A549 (cell line): ENCODE data around the gene ESR1. TPM values are rescaled to one million over a fixed set of nuclear protein-coding genes. Genes with fewer than 3 reads are reported as not detected.

ENCODE experiments used
- ATAC-seq, 2 experiments: fragments of 200-7000 bp in 1 of 2; fragments of >200 bp in 1 of 2; cut with Nextera tagmentation in 1 of 2; cut with Tn5 transposase in 1 of 2; 3 replicates each; pipeline versions ENCODE4 v1.8.0 to v1.9.1; 2018 to 2020; ENCODE audit warnings: mild to moderate bottlenecking in 1 of 2, moderate library complexity in 1 of 2
- CTCF ChIA-PET: fragments of 300-600 bp; sonication (Branson Sonifier 250); formaldehyde crosslinking; extraction: SDS; loops from one replicate; lab custom pipeline; 2021; ENCODE audit warnings: antibody characterized with exemption, inconsistent platforms; lab: Yijun Ruan, JAX
- POLR2A ChIA-PET: fragments of 350-600 bp; formaldehyde crosslinking; extraction: SDS; loops from one replicate; lab custom pipeline; 2021; ENCODE audit warnings: antibody characterized with exemption, inconsistent platforms; lab: Yijun Ruan, JAX
- DNase-seq, 2 experiments: peaks; one replicate each; pipeline versions ENCODE4 v3.0.0 to v3.0.0-alpha.2; 2011 to 2016; ENCODE audit warnings: low read depth in 1 of 2, low spot score in 1 of 2
- FAIRE-seq: peaks from 2 replicates; lab custom pipeline; 2011; peaks lifted over from hg19 to GRCh38; lab: Jason Lieb, UNC
- H3K27ac ChIP-seq, 2 experiments: fragments of >200 bp; sonication (Bioruptor Twin); formaldehyde crosslinking; 3 replicates each; pipeline ENCODE4 v1.5.1; 2016 to 2017
- H3K4me1 ChIP-seq: fragments of >200 bp; sonication (Bioruptor Twin); formaldehyde crosslinking; 3 replicates; pipeline ENCODE4 v1.6.1; 2016
- H3K4me2 ChIP-seq: fragments of >200 bp; sonication (Bioruptor Twin); formaldehyde crosslinking; 3 replicates; pipeline ENCODE4 v1.6.1; 2016
- H3K4me3 ChIP-seq: fragments of >200 bp; sonication (Bioruptor Twin); formaldehyde crosslinking; 3 replicates; pipeline ENCODE4 v1.5.1; 2016
- H3K9me3 ChIP-seq: fragments of >200 bp; sonication (Bioruptor Twin); formaldehyde crosslinking; 3 replicates; pipeline ENCODE4 v1.6.1; 2016
- CBX2 ChIP-seq: fragments of 200-600 bp; sonication (generic); IDR thresholded peaks from 2 replicates; pipeline ENCODE4 v1.6.1; 2016; ENCODE audit warnings: low read depth, mild to moderate bottlenecking, borderline replicate concordance
- CEBPB ChIP-seq, 2 experiments: fragments of >200 bp in 1 of 2; sonication (Bioruptor Twin) in 1 of 2; formaldehyde crosslinking in 1 of 2; IDR thresholded peaks; 2 replicates each; pipeline ENCODE4 v1.6.1; 2012 to 2016
- CHD2 ChIP-seq: fragments of 150-350 bp; IDR thresholded peaks from 2 replicates; pipeline ENCODE4 v1.6.1; 2014; ENCODE audit warnings: low read length; ENCODE audit not compliant: partially characterized antibody
- EHF ChIP-seq: fragments of 250-450 bp; sonication (Bioruptor Pico); IDR thresholded peaks from 2 replicates; pipeline ENCODE4 v1.5.0; 2020; ENCODE audit warnings: mild to moderate bottlenecking
- EHMT2 ChIP-seq: fragments of 200-600 bp; sonication (generic); IDR thresholded peaks from 2 replicates; pipeline ENCODE4 v1.6.1; 2016; ENCODE audit warnings: antibody characterized with exemption, low read depth, mild to moderate bottlenecking, moderate library complexity
- EP300 ChIP-seq, 2 experiments: fragments of >200 bp; sonication (Bioruptor Twin); formaldehyde crosslinking; IDR thresholded peaks; 2 replicates in 1 of 2; 3 replicates in 1 of 2; pipeline ENCODE4 v1.6.1; 2016 to 2017
- ESRRA ChIP-seq: fragments of 150-350 bp; IDR thresholded peaks from 2 replicates; pipeline ENCODE4 v1.6.1; 2014; ENCODE audit warnings: mild to moderate bottlenecking, low read length, borderline replicate concordance
- GATA3 ChIP-seq: IDR thresholded peaks from 2 replicates; pipeline ENCODE4 v1.6.1; 2012; ENCODE audit warnings: borderline replicate concordance
- HOXA7 ChIP-seq: fragments of 250-450 bp; sonication (Bioruptor Pico); IDR thresholded peaks from 2 replicates; pipeline ENCODE4 v1.5.0; 2020; ENCODE audit warnings: mild to moderate bottlenecking, moderate library complexity
- JUN ChIP-seq, 2 experiments: fragments of >200 bp; sonication (Bioruptor Twin); formaldehyde crosslinking; IDR thresholded peaks; 2 replicates in 1 of 2; 3 replicates in 1 of 2; pipeline ENCODE4 v1.6.1; 2016 to 2017
- KDM1A ChIP-seq: fragments of 200-600 bp; sonication (generic); IDR thresholded peaks from 2 replicates; pipeline ENCODE4 v1.6.1; 2016; ENCODE audit warnings: low read depth, mild to moderate bottlenecking
- KDM5A ChIP-seq: fragments of 200-600 bp; sonication (generic); IDR thresholded peaks from 2 replicates; pipeline ENCODE4 v1.6.1; 2016; ENCODE audit warnings: antibody characterized with exemption, mild to moderate bottlenecking
- MAFK ChIP-seq: fragments of 450-650 bp; IDR thresholded peaks from 2 replicates; pipeline ENCODE4 v1.6.1; 2014; ENCODE audit not compliant: partially characterized antibody
- NFE2L2 ChIP-seq: fragments of 150-350 bp; conservative IDR thresholded peaks from 2 replicates; pipeline ENCODE4 v1.6.1; 2014; ENCODE audit warnings: low read length
- PHF8 ChIP-seq: fragments of 200-600 bp; sonication (generic); IDR thresholded peaks from 2 replicates; pipeline ENCODE4 v1.6.1; 2016; ENCODE audit warnings: low read depth, mild to moderate bottlenecking, antibody characterized with exemption, moderate library complexity, borderline replicate concordance
- POLR2A ChIP-seq: IDR thresholded peaks from 2 replicates; pipeline ENCODE4 v1.6.1; 2012; ENCODE audit warnings: mild to moderate bottlenecking, low read length
- RAD21 ChIP-seq, 2 experiments: fragments of >200 bp in 1 of 2; sonication (Bioruptor Twin) in 1 of 2; formaldehyde crosslinking in 1 of 2; IDR thresholded peaks in 1 of 2; conservative IDR thresholded peaks in 1 of 2; 2 replicates in 1 of 2; 3 replicates in 1 of 2; pipeline ENCODE4 v1.6.1; 2012 to 2018; ENCODE audit warnings: inconsistent platforms in 1 of 2
- RCOR1 ChIP-seq: fragments of 150-350 bp; IDR thresholded peaks from 2 replicates; pipeline ENCODE4 v1.6.1; 2014; ENCODE audit warnings: antibody characterized with exemption, low read length, low read depth
- TP53 ChIP-seq: fragments of 250-450 bp; sonication (Bioruptor Pico); IDR thresholded peaks from 2 replicates; pipeline ENCODE4 v1.5.0; 2021; ENCODE audit warnings: mild to moderate bottlenecking, moderate library complexity
- ZC3H11A ChIP-seq: fragments of 450-650 bp; IDR thresholded peaks from 2 replicates; pipeline ENCODE4 v1.6.1; 2014; ENCODE audit warnings: antibody characterized with exemption, mild to moderate bottlenecking
- ZNF302 ChIP-seq: fragments of 250-450 bp; sonication (Bioruptor Pico); IDR thresholded peaks from 2 replicates; pipeline ENCODE4 v1.9.0; 2021; ENCODE audit warnings: inconsistent platforms, mild to moderate bottlenecking, moderate library complexity
- ZSCAN20 ChIP-seq: fragments of 250-450 bp; sonication (Bioruptor Pico); IDR thresholded peaks from 2 replicates; pipeline ENCODE4 v1.8.0; 2022; ENCODE audit warnings: mild to moderate bottlenecking, moderate library complexity
- WGBS: methylation state at CpG from one replicate; pipeline ENCODE4 v1.1.6; 2017; ENCODE audit errors: missing lambda C conversion rate; 5-methylcytosine and 5-hydroxymethylcytosine counted together
- polyA plus RNA-seq, 4 experiments: library from polyadenylated mRNA; depleted of rRNA in 3 of 4; stranded (reverse); fragments of >200 nt; fragmentation: RNase III in 1 of 4; extraction: RNeasy Plus Mini Kit Qiagen cat#74134 plus additional on column Dnase treatment in 1 of 4; gene quantifications; 2 replicates in 3 of 4; 3 replicates in 1 of 4; pipeline ENCODE4 v1.2.3, GENCODE V29; 2011 to 2017
- TF ChIP-seq, protein P1 (sequence below): fragments of 450-650 bp; IDR thresholded peaks from 2 replicates; pipeline ENCODE4 v1.6.1; 2014; ENCODE audit warnings: antibody characterized with exemption
- TF ChIP-seq, protein P2 (sequence below): fragments of 150-350 bp; IDR thresholded peaks from 2 replicates; pipeline ENCODE4 v1.6.1; 2014; ENCODE audit warnings: low read depth, mild to moderate bottlenecking, low read length
- TF ChIP-seq, protein P3 (sequence below): IDR thresholded peaks from 2 replicates; pipeline ENCODE4 v1.6.1; 2012; ENCODE audit warnings: low read depth, borderline replicate concordance
- TF ChIP-seq, protein P4 (sequence below): IDR thresholded peaks from 2 replicates; pipeline ENCODE4 v1.6.1; 2012
- TF ChIP-seq, protein P5 (sequence below): fragments of 200-600 bp; sonication (generic); IDR thresholded peaks from 2 replicates; pipeline ENCODE4 v1.6.1; 2016; ENCODE audit warnings: antibody characterized with exemption, mild to moderate bottlenecking, moderate library complexity

ESR1 gene
- polyA plus RNA-seq, 2 of the 4 experiments (the other 2 are of a cell fraction) = not detected

DNA sequence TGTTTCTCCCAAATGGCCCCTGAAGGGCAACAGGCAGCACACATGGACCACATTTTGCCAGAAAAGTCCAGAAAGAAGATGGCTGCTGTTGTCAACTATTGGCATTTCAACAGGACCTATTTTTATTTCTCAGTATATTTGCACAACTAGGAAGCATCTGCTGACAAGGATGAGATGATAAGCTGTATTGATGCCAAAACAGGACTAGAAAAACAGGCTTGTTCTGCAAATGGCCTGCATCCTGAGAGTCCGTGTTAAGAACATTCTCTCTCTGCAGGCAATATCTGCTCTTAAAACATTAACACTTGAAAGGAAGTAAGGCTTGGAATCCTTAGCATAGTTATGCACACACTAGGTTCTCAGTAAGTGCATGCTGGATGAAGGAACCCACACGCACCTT lies 283.7 kb downstream of the ESR1 start:
- ChIA-PET POLR2A (no interaction called here), CTCF (interaction anchor here (1.7 kb wide), 1 partner anchor 34 kb away, joined by 4 read pairs; no protein-coding TSS in a partner anchor)
- H3K27ac ChIP-seq = peak overlapping the region in 1 of 2 experiments; percentile 9; a peak in 1 of 6 replicates
- WGBS = 90% methylated on average over 2 of the region's 2 CpGs
- H3K4me2 ChIP-seq = no peak overlapping the region
- DNase-seq = no peak
- no peak overlapping the region for H3K4me3 ChIP-seq
- TF ChIP-seq HOXA7 (CRISPR knock-in tag) (no peak), RAD21 (conservative IDR thresholded peaks at IDR 0.05 in 1 of 2, IDR thresholded peaks at IDR 0.05 in 1 of 2) (no peak), ZSCAN20 (no peak), CEBPB (IDR thresholded peaks at IDR 0.05) (no peak), JUN (IDR thresholded peaks at IDR 0.05) (no peak), KDM1A (no peak), GATA3 (no peak), CHD2 (no peak), EHF (CRISPR knock-in tag) (no peak), PHF8 (no peak), CBX2 (no peak), ZC3H11A (no peak), EHMT2 (no peak)
- TF ChIP-seq, protein P1, sequence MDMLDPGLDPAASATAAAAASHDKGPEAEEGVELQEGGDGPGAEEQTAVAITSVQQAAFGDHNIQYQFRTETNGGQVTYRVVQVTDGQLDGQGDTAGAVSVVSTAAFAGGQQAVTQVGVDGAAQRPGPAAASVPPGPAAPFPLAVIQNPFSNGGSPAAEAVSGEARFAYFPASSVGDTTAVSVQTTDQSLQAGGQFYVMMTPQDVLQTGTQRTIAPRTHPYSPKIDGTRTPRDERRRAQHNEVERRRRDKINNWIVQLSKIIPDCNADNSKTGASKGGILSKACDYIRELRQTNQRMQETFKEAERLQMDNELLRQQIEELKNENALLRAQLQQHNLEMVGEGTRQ = no peak
- peaks cover 25% of the 10 kb centered on the region; the same call in 2 of the 3 replicates for H3K4me1 ChIP-seq
- FAIRE-seq = no peak
- peaks cover 7% of the 10 kb centered on the region; the same call in 2 of the 3 replicates for H3K9me3 ChIP-seq
- no peak for ATAC-seq

DNA sequence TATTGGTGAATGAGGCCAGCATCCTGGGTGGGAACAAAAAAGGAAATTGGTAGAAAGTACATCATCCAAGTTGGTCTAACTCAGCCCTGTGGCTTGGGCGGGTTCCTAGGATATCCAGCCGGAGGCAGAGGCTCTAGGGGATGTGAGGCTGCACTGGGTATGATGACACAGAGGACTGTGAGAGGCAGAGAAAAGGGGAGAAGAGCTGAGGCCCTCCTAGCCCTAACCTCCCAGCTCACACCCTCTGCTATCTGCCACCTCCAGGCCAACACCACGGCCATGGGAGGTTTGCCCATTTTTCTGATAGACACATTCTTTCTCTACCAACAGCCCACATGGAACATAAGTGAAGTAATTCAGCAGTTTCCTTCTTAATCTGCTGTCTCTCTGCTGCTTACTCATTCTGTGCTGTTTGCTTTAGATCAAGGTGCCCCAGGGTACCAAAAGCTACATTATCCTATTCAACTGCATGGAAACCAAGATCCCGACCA lies 284.4 kb downstream of the ESR1 start:
- H3K9me3 ChIP-seq = peaks cover 7% of the 10 kb centered on the region; the same call in 2 of the 3 replicates
- peaks cover 31% of the 10 kb centered on the region; the same call in 2 of the 3 replicates for H3K4me1 ChIP-seq
- POLR2A ChIA-PET = no interaction called here
- no peak overlapping the region for H3K4me3 ChIP-seq
- peak in 1 of 2 experiments; percentile 7 for DNase-seq
- TF ChIP-seq ESRRA (no peak), EP300 (IDR thresholded peaks at IDR 0.05) (no peak), KDM5A (no peak), MAFK (no peak), PHF8 (no peak), ZNF302 (CRISPR knock-in tag) (no peak), ZSCAN20 (no peak), RCOR1 (no peak), GATA3 (no peak), ZC3H11A (no peak), POLR2A (no peak), NFE2L2 (no peak)
- TF ChIP-seq, protein P2, sequence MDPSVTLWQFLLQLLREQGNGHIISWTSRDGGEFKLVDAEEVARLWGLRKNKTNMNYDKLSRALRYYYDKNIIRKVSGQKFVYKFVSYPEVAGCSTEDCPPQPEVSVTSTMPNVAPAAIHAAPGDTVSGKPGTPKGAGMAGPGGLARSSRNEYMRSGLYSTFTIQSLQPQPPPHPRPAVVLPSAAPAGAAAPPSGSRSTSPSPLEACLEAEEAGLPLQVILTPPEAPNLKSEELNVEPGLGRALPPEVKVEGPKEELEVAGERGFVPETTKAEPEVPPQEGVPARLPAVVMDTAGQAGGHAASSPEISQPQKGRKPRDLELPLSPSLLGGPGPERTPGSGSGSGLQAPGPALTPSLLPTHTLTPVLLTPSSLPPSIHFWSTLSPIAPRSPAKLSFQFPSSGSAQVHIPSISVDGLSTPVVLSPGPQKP = no peak
- TF ChIP-seq, all 56 proteins: peak for 0
- Histone ChIP-seq H3K4me2 (peak overlapping the region; percentile 32; the same call in 1 of the 3 replicates), H3K27ac (peak overlapping the region in 1 of 2 experiments; percentile 39; a peak in 2 of 6 replicates)
- WGBS = 42% methylated on average over 4 of the region's 4 CpGs
- no peak for FAIRE-seq
- peak in 1 of 2 experiments; percentile 27; a peak in 2 of 6 replicates for ATAC-seq
- CTCF ChIA-PET = interaction anchor here (1.7 kb wide), 1 partner anchor 35 kb away, joined by 4 read pairs; no protein-coding TSS in a partner anchor

DNA sequence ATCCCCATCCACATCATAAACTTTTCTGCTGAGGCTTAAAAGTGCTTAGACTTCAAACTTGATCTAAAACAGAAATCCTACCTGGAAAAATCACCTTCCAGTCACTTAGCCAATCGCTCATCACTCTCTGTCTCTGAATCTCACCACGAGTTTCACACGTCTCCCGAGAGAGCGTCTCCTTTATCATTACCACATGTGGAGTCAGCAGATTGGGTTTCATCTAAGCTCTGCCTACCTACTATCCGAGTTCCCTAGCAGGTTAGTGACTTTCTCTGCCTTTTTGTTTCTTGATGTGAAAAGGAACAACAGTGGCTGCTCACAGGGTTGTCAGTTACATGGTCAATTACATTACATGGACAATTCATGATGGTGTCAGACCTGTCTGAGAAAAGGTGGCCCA lies 286.2 kb downstream of the ESR1 start:
- peak overlapping the region; percentile 57 to 85; a peak in 3 of 6 replicates for H3K27ac ChIP-seq
- no peak overlapping the region for H3K4me3 ChIP-seq
- DNase-seq (no peak), ATAC-seq (no peak), FAIRE-seq (no peak)
- peaks cover 38% of the 10 kb centered on the region; the same call in 2 of the 3 replicates for H3K4me1 ChIP-seq
- 73% methylated on average over 6 of the region's 6 CpGs for WGBS
- POLR2A ChIA-PET = no interaction called here
- CTCF ChIA-PET = no interaction called here
- peaks cover 7% of the 10 kb centered on the region; the same call in 2 of the 3 replicates for H3K9me3 ChIP-seq
- no peak overlapping the region for H3K4me2 ChIP-seq
- no peak for TF ChIP-seq CHD2
- no peak for TF ChIP-seq RCOR1
- TF ChIP-seq, protein P3, sequence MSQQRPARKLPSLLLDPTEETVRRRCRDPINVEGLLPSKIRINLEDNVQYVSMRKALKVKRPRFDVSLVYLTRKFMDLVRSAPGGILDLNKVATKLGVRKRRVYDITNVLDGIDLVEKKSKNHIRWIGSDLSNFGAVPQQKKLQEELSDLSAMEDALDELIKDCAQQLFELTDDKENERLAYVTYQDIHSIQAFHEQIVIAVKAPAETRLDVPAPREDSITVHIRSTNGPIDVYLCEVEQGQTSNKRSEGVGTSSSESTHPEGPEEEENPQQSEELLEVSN = no peak
- no peak for TF ChIP-seq ZC3H11A
- TF ChIP-seq, protein P4, sequence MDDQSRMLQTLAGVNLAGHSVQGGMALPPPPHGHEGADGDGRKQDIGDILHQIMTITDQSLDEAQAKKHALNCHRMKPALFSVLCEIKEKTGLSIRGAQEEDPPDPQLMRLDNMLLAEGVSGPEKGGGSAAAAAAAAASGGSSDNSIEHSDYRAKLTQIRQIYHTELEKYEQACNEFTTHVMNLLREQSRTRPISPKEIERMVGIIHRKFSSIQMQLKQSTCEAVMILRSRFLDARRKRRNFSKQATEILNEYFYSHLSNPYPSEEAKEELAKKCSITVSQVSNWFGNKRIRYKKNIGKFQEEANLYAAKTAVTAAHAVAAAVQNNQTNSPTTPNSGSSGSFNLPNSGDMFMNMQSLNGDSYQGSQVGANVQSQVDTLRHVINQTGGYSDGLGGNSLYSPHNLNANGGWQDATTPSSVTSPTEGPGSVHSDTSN = no peak
- TF ChIP-seq, protein P5, sequence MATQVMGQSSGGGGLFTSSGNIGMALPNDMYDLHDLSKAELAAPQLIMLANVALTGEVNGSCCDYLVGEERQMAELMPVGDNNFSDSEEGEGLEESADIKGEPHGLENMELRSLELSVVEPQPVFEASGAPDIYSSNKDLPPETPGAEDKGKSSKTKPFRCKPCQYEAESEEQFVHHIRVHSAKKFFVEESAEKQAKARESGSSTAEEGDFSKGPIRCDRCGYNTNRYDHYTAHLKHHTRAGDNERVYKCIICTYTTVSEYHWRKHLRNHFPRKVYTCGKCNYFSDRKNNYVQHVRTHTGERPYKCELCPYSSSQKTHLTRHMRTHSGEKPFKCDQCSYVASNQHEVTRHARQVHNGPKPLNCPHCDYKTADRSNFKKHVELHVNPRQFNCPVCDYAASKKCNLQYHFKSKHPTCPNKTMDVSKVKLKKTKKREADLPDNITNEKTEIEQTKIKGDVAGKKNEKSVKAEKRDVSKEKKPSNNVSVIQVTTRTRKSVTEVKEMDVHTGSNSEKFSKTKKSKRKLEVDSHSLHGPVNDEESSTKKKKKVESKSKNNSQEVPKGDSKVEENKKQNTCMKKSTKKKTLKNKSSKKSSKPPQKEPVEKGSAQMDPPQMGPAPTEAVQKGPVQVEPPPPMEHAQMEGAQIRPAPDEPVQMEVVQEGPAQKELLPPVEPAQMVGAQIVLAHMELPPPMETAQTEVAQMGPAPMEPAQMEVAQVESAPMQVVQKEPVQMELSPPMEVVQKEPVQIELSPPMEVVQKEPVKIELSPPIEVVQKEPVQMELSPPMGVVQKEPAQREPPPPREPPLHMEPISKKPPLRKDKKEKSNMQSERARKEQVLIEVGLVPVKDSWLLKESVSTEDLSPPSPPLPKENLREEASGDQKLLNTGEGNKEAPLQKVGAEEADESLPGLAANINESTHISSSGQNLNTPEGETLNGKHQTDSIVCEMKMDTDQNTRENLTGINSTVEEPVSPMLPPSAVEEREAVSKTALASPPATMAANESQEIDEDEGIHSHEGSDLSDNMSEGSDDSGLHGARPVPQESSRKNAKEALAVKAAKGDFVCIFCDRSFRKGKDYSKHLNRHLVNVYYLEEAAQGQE = no peak
- no peak for TF ChIP-seq RAD21 (conservative IDR thresholded peaks at IDR 0.05 in 1 of 2, IDR thresholded peaks at IDR 0.05 in 1 of 2)
- no peak for TF ChIP-seq HOXA7 (CRISPR knock-in tag)
- TF ChIP-seq TP53 (CRISPR knock-in tag) = no peak
